ENCODE measurements around the gene KIF14.
"Not testable (repeated sequence)": the region's sequence is repeated elsewhere in the genome, so short reads cannot be mapped to it uniquely, and the experiment has no call there.

The KIF14 gene

GRCh38 chr1:200634261-200635122, 13.9 kb upstream of the KIF14 start:
- DNase-seq = no peak

- DNase-seq = no peak
Measured at GRCh38 chr1:200631375-200631774, 10.8 kb upstream of the KIF14 start.

- not testable (repeated sequence) for DNase-seq
Measured at GRCh38 chr1:200630515-200630899, 10.0 kb upstream of the KIF14 start.

GRCh38 chr1:200629876-200630514, 9.4 kb upstream of the KIF14 start:
- no peak for DNase-seq

- peak; percentile 69 for DNase-seq
Measured at GRCh38 chr1:200628223-200628881, 7.8 kb upstream of the KIF14 start.

GRCh38 chr1:200627575-200628222, 7.1 kb upstream of the KIF14 start:
- no peak for DNase-seq

- DNase-seq = no peak
Measured at GRCh38 chr1:200626853-200627534, 6.4 kb upstream of the KIF14 start.

- no peak for DNase-seq
Measured at GRCh38 chr1:200625381-200625824, 4.9 kb upstream of the KIF14 start.

- no peak for DNase-seq
Measured at GRCh38 chr1:200624679-200625335, 4.3 kb upstream of the KIF14 start.

GRCh38 chr1:200619894-200620272, 668 bp downstream of the KIF14 start:
- DNase-seq = no peak

- DNase-seq = no peak
Measured at GRCh38 chr1:200610846-200611245, 9.7 kb downstream of the KIF14 start.

GRCh38 chr1:200602632-200603031, 17.9 kb downstream of the KIF14 start:
- no peak for DNase-seq

GRCh38 chr1:200590001-200590400, 30.6 kb downstream of the KIF14 start:
- no peak for DNase-seq

- DNase-seq = no peak
Measured at GRCh38 chr1:200588698-200589097, 31.9 kb downstream of the KIF14 start.

- DNase-seq = no peak
Measured at GRCh38 chr1:200564319-200564718, 56.2 kb downstream of the KIF14 start.

- DNase-seq = no peak
Measured at GRCh38 chr1:200561856-200562214, 58.7 kb downstream of the KIF14 start.

- no peak for DNase-seq
Measured at GRCh38 chr1:200558866-200559459, 61.6 kb downstream of the KIF14 start.

- DNase-seq = no peak
Measured at GRCh38 chr1:200556002-200556401, 64.5 kb downstream of the KIF14 start.

GRCh38 chr1:200552737-200553136, 67.8 kb downstream of the KIF14 start:
- DNase-seq = not testable (repeated sequence)

- DNase-seq = no peak
Measured at GRCh38 chr1:200550367-200550766, 70.2 kb downstream of the KIF14 start.

GRCh38 chr1:200547386-200547785, 73.2 kb downstream of the KIF14 start:
- DNase-seq = no peak

- DNase-seq = no peak
Measured at GRCh38 chr1:200546577-200546976, 74.0 kb downstream of the KIF14 start.

Data from stimulated activated naive CD4-positive, alpha-beta T cell treated with Interleukin-2 at 50 U/mL for 16 hours (primary cell).